GM23248 (cell line): ENCODE results near the gene LCE1E. TPM values are rescaled to one million over a fixed set of nuclear protein-coding genes. Genes with fewer than 3 reads are reported as not detected.
A peak's percentile ranks its signal among the peaks of the same experiment; 100 is the strongest.

Experiments used
- DNase-seq: peaks from one replicate; pipeline ENCODE4 v3.0.0-alpha.2; 2015
- H2AFZ ChIP-seq: fragments of 200-600 bp; sonication (generic); 2 replicates; pipeline ENCODE4 v1.6.1; 2016; ENCODE audit warnings: antibody characterized with exemption
- H3F3A ChIP-seq: fragments of 200-600 bp; sonication (generic); 2 replicates; pipeline ENCODE4 v1.6.1; 2016; ENCODE audit warnings: mild to moderate bottlenecking, antibody characterized with exemption, mixed run types; ENCODE audit not compliant: insufficient read depth
- H3K27ac ChIP-seq: fragments of 200-600 bp; sonication (generic); 2 replicates; pipeline ENCODE4 v1.5.1; 2016; ENCODE audit warnings: mild to moderate bottlenecking
- H3K27me3 ChIP-seq: fragments of 200-600 bp; sonication (generic); replicated peaks from 2 replicates; pipeline ENCODE4 v1.6.1; 2016; ENCODE audit warnings: mild to moderate bottlenecking; ENCODE audit not compliant: insufficient read depth
- H3K36me3 ChIP-seq: fragments of 200-600 bp; sonication (generic); 2 replicates; pipeline ENCODE4 v1.6.1; 2016; ENCODE audit warnings: low read depth, mild to moderate bottlenecking
- H3K4me1 ChIP-seq: fragments of 200-600 bp; sonication (generic); 2 replicates; pipeline ENCODE4 v1.6.1; 2016; ENCODE audit warnings: mild to moderate bottlenecking; ENCODE audit not compliant: insufficient read depth
- H3K4me2 ChIP-seq: fragments of 200-600 bp; sonication (generic); one replicate; pipeline ENCODE4 v1.6.1; 2016; ENCODE audit warnings: mild to moderate bottlenecking; ENCODE audit not compliant: unreplicated experiment
- H3K4me3 ChIP-seq: fragments of 200-600 bp; sonication (generic); 2 replicates; pipeline ENCODE4 v1.5.1; 2016; ENCODE audit warnings: mild to moderate bottlenecking
- H3K79me2 ChIP-seq: fragments of 200-600 bp; sonication (generic); 2 replicates; pipeline ENCODE4 v1.6.1; 2016; ENCODE audit warnings: mild to moderate bottlenecking; ENCODE audit not compliant: insufficient read depth
- H3K9ac ChIP-seq: fragments of 200-600 bp; sonication (generic); 2 replicates; pipeline ENCODE4 v1.6.1; 2016; ENCODE audit warnings: mild to moderate bottlenecking
- H3K9me2 ChIP-seq: fragments of 200-600 bp; sonication (generic); 2 replicates; pipeline ENCODE4 v1.6.1; 2016; ENCODE audit warnings: mixed run types, mild to moderate bottlenecking, moderate library complexity; ENCODE audit not compliant: insufficient read depth
- H3K9me3 ChIP-seq: fragments of 200-600 bp; sonication (generic); one replicate; pipeline ENCODE4 v1.6.1; 2017; ENCODE audit warnings: low read depth
- H4K20me1 ChIP-seq: fragments of 200-600 bp; sonication (generic); 2 replicates; pipeline ENCODE4 v1.6.0; 2016; ENCODE audit not compliant: insufficient read depth
- EZH2 ChIP-seq: fragments of 200-600 bp; sonication (generic); IDR thresholded peaks from 2 replicates; pipeline ENCODE4 v1.6.1; 2018; ENCODE audit warnings: antibody characterized with exemption, mild to moderate bottlenecking; ENCODE audit not compliant: insufficient read depth, poor library complexity, severe bottlenecking
- EZH2phosphoT487 ChIP-seq: fragments of 200-600 bp; sonication (generic); IDR thresholded peaks from 2 replicates; pipeline ENCODE4 v1.6.1; 2018; ENCODE audit warnings: antibody characterized with exemption, moderate library complexity, mild to moderate bottlenecking, low read depth; ENCODE audit not compliant: insufficient read depth
- WGBS, 2 experiments: methylation state at CpG; one replicate each; pipeline ENCODE4 v1.1.6; 2015 to 2017; ENCODE audit warnings: low lambda C conversion rate in 2 of 2, low coverage in 1 of 2; ENCODE audit errors: missing lambda C conversion rate in 2 of 2; 5-methylcytosine and 5-hydroxymethylcytosine counted together
- in situ Hi-C: fragments of 300-500 bp; cut with MboI; formaldehyde crosslinking; loops from 2 replicates; pipeline ENCODE4 v1.15.0; 2020
- polyA plus RNA-seq: library from polyadenylated mRNA; unstranded; fragments of >200 nt; fragmentation: Nextera tagmentation; extraction: Ambion mirVana; gene quantifications from 2 replicates; pipeline ENCODE4 v1.2.1, GENCODE V29; 2016
- total RNA-seq: library from RNA; depleted of rRNA; stranded (reverse); fragments of >200 nt; shearing (Covaris generic); gene quantifications from 2 replicates; pipeline ENCODE4 v1.2.3, GENCODE V29; 2014; rRNA removed

The LCE1E gene, protein sequence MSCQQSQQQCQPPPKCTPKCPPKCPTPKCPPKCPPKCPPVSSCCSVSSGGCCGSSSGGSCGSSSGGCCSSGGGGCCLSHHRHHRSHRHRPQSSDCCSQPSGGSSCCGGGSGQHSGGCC
- total RNA-seq: not detected in 2 replicates
- not detected in 2 replicates for polyA plus RNA-seq

- Histone ChIP-seq H3F3A (peaks cover 9% of the 10 kb centered on the region; the same call in 1 of the 2 replicates), H3K27ac (no peak within 1 kb of the TSS), H3K4me1 (peaks cover 5% of the 10 kb centered on the region; the same call in 1 of the 2 replicates), H3K36me3 (no peaks in the 10 kb centered on the region), H3K27me3 (no peaks in the 10 kb centered on the region), H3K9me3 (no peaks in the 10 kb centered on the region), H3K9ac (no peak within 1 kb of the TSS), H3K4me2 (no peak within 1 kb of the TSS), H3K79me2 (no peaks in the 10 kb centered on the region), H3K9me2 (no peaks in the 10 kb centered on the region), H3K4me3 (no peak within 1 kb of the TSS), H4K20me1 (no peaks in the 10 kb centered on the region), H2AFZ (no peak within 1 kb of the TSS)
- TF ChIP-seq EZH2: no peak
- TF ChIP-seq EZH2phosphoT487: no peak
- no peak for DNase-seq
- WGBS, 2 experiments: 21 to 22% methylated on average over 2 of the region's 2 CpGs
- in situ Hi-C loops: no loop called here
Observed at GRCh38 chr1:152786077-152786476, at the start of gene LCE1E. LCE1E (plus strand) TSS chr1:152786257; CDS start chr1:152787300, 1,043 bp downstream.

DNA sequence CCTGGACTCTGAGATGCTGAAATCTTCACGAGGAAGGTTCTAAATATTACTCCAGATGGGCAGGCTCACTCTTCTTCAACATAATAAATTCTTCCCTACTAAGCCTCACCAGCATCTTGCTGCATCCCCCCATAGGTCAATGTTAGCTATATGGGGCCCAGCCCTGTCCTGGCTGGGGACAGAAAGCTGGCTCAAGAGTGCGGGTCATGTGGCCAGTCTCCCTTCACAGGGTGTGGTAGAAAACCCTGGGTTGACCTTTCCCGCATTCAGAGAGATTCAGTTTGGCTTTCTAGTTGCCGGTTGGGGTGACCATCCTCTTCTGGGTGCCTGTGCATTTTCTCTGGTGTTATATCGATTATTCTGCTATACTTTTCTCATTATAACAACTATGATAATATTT, 48.1 kb upstream of the LCE1E start:
- TF ChIP-seq EZH2 (no peak), EZH2phosphoT487 (no peak)
- in situ Hi-C loops: no loop called here
- Histone ChIP-seq H2AFZ (0 out of 2 replicates have a peak overlapping the region, but pooled peaks have one; percentile 2), H3K9ac (no peak overlapping the region), H3F3A (peaks cover 13% of the 10 kb centered on the region; the same call in 1 of the 2 replicates), H3K9me3 (no peaks in the 10 kb centered on the region), H3K36me3 (no peaks in the 10 kb centered on the region), H3K27me3 (no peaks in the 10 kb centered on the region), H3K4me2 (no peak overlapping the region), H3K79me2 (no peaks in the 10 kb centered on the region), H3K27ac (no peak overlapping the region), H3K4me1 (peaks cover 28% of the 10 kb centered on the region), H3K9me2 (no peaks in the 10 kb centered on the region; the same call in 1 of the 2 replicates), H4K20me1 (no peaks in the 10 kb centered on the region), H3K4me3 (no peak overlapping the region)
- 39 to 44% methylated on average over 5 of the region's 5 CpGs for WGBS, 2 experiments
- no peak for DNase-seq

DNA sequence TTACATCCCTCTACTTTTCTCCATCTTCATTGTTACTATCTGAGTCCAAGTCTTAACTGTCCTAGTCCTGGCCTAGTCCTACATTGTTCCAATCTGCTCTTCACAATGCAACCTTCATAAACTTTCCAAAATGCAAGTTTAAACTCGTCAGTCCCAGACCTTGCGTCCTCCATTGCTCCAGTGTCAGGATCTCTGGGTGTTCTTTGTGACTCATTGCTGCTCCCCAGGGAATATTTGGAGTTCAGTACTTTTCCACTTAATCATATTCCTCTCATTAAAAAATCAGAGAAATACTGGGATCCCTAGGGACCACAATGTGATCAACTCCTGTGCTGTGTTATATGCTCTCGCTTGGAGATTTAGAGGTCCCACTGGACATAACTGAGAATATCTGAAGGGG, 46.2 kb upstream of the LCE1E start:
- H3K4me1 ChIP-seq: peaks cover 45% of the 10 kb centered on the region
- peak; percentile 43 for DNase-seq
- 56 to 57% methylated on average over 3 of the region's 3 CpGs for WGBS, 2 experiments

DNA sequence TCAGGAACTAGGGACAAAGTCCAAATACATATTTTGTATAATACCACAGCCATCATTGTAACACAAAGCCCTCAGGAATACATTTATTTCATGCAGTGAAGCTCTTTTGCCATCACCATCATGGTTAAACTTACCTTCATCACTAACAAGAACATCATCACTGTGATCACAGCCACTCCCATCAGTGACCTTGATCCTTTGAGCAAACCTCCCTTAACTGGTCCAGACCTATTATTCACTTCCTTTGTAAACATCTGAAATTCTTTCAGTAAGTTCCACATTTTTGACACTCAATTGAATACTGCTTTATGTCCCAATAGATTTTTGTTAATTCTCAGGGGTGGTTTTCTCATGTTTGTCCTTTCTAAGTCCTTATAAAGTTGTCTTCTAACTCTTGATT, 44.4 kb upstream of the LCE1E start:
- TF ChIP-seq EZH2 (no peak), EZH2phosphoT487 (no peak)
- H4K20me1 ChIP-seq: no peaks in the 10 kb centered on the region
- H3K4me3 ChIP-seq: no peak overlapping the region
- no peaks in the 10 kb centered on the region for H3K79me2 ChIP-seq
- no peak overlapping the region for H3K9ac ChIP-seq
- in situ Hi-C loops: no loop called here
- H3K9me2 ChIP-seq: no peaks in the 10 kb centered on the region; the same call in 1 of the 2 replicates
- H3F3A ChIP-seq: peaks cover 36% of the 10 kb centered on the region
- peaks cover 63% of the 10 kb centered on the region for H3K4me1 ChIP-seq
- H3K4me2 ChIP-seq: no peak overlapping the region
- H3K36me3 ChIP-seq: no peaks in the 10 kb centered on the region
- H3K27me3 ChIP-seq: no peaks in the 10 kb centered on the region
- DNase-seq: peak; percentile 41
- no peak overlapping the region; the same call in 1 of the 2 replicates for H2AFZ ChIP-seq
- H3K27ac ChIP-seq: no peak overlapping the region
- H3K9me3 ChIP-seq: no peaks in the 10 kb centered on the region

More for the DNA sequence above, 46.2 kb upstream of the LCE1E start:
- no peaks in the 10 kb centered on the region for H4K20me1 ChIP-seq
- H3K4me2 ChIP-seq: no peak overlapping the region
- TF ChIP-seq EZH2phosphoT487 (no peak), EZH2 (no peak)
- H3K9me2 ChIP-seq: no peaks in the 10 kb centered on the region; the same call in 1 of the 2 replicates
- no peaks in the 10 kb centered on the region for H3K27me3 ChIP-seq
- H3K27ac ChIP-seq: no peak overlapping the region
- no peak overlapping the region for H3K9ac ChIP-seq
- H3K4me3 ChIP-seq: no peak overlapping the region
- peaks cover 32% of the 10 kb centered on the region for H3F3A ChIP-seq
- in situ Hi-C loops: no loop called here
- no peaks in the 10 kb centered on the region for H3K79me2 ChIP-seq
- no peaks in the 10 kb centered on the region for H3K9me3 ChIP-seq
- peak overlapping the region; percentile 38 for H2AFZ ChIP-seq
- no peaks in the 10 kb centered on the region for H3K36me3 ChIP-seq
